Activated naive CD8-positive, alpha-beta T cell treated with anti-CD3 and anti-CD28 coated beads, Interleukin-2, amount 10 ng/mL, durations not matched to agents 7 days and 5 days (primary cell): ENCODE measurements around the gene RPTOR. TPM values are rescaled to one million over a fixed set of nuclear protein-coding genes. Genes with fewer than 3 reads are reported as not detected.
"Not testable (repeated sequence)": the region's sequence is repeated elsewhere in the genome, so short reads cannot be mapped to it uniquely, and the experiment has no call there.

ENCODE experiments used
- ATAC-seq: fragments of 150-1000 bp; cut with Tn5 transposase; one replicate; pipeline ENCODE4 v1.10.0; 2021; ENCODE audit warnings: low read depth, moderate library complexity
- POLR2A ChIA-PET: fragments of 350-600 bp; sonication (Branson Sonifier 250); formaldehyde crosslinking; loops from one replicate; lab custom pipeline; 2021; ENCODE audit warnings: antibody characterized with exemption; lab: Charles Lee
- DNase-seq: peaks from one replicate; pipeline ENCODE4 v3.0.0; 2021
- H3K27ac Mint-ChIP-seq: one replicate; pipeline ENCODE4 v1.8.0; 2022; ENCODE audit warnings: mild to moderate bottlenecking, mixed read lengths
- H3K27me3 Mint-ChIP-seq: one replicate; pipeline ENCODE4 v1.8.0; 2022; ENCODE audit warnings: mild to moderate bottlenecking, moderate library complexity, mixed read lengths
- H3K36me3 Mint-ChIP-seq: one replicate; pipeline ENCODE4 v1.8.0; 2021; ENCODE audit warnings: mild to moderate bottlenecking, mixed read lengths
- H3K4me1 Mint-ChIP-seq: one replicate; pipeline ENCODE4 v1.8.0; 2021; ENCODE audit warnings: mixed read lengths
- H3K4me3 Mint-ChIP-seq: one replicate; pipeline ENCODE4 v1.8.0; 2022; ENCODE audit warnings: mild to moderate bottlenecking, moderate library complexity, mixed read lengths
- H3K9me3 Mint-ChIP-seq: one replicate; pipeline ENCODE4 v1.8.0; 2021; ENCODE audit warnings: mixed read lengths
- total RNA-seq, 2 experiments: library from RNA; stranded (reverse); gene quantifications; one replicate each; pipeline ENCODE4 v1.2.3, GENCODE V29; 2021

Gene RPTOR
- total RNA-seq, 2 experiments from 2014 or later = 43.2 to 43.8 TPM

GRCh38 chr17:80761110-80761871, 216.7 kb downstream of the RPTOR start:
- Mint-ChIP-seq H3K4me1 (peaks cover 66% of the 10 kb centered on the region), H3K4me3 (peak overlapping the region; percentile 76), H3K9me3 (no peaks in the 10 kb centered on the region), H3K36me3 (peaks cover 27% of the 10 kb centered on the region), H3K27me3 (no peaks in the 10 kb centered on the region), H3K27ac (peak overlapping the region; percentile 98)
- DNase-seq (no peak), ATAC-seq (peak; percentile 79)
- POLR2A ChIA-PET = interaction anchor here (0.9 to 2.9 kb wide), 5 partner anchors 9 to 71 kb away, joined by 3 to 17 read pairs (median 8); no protein-coding TSS in a partner anchor

GRCh38 chr17:80762076-80762475, 217.4 kb downstream of the RPTOR start:
- ATAC-seq (no peak), DNase-seq (no peak)
- Mint-ChIP-seq H3K4me1 (peaks cover 67% of the 10 kb centered on the region), H3K27ac (peak overlapping the region; percentile 98), H3K27me3 (no peaks in the 10 kb centered on the region), H3K36me3 (peaks cover 24% of the 10 kb centered on the region), H3K9me3 (no peaks in the 10 kb centered on the region), H3K4me3 (peak overlapping the region; percentile 76)
- POLR2A ChIA-PET = interaction anchor here (0.6 to 2.9 kb wide), 7 partner anchors 10 to 115 kb away, joined by 3 to 17 read pairs (median 4); no protein-coding TSS in a partner anchor

GRCh38 chr17:80763293-80763867, 218.7 kb downstream of the RPTOR start:
- peak overlapping the region; percentile 87 for H3K27ac Mint-ChIP-seq
- POLR2A ChIA-PET = interaction anchor here (1.7 to 2.9 kb wide), 5 partner anchors 11 to 114 kb away, joined by 4 to 17 read pairs (median 8); no protein-coding TSS in a partner anchor
- no peaks in the 10 kb centered on the region for H3K27me3 Mint-ChIP-seq
- H3K36me3 Mint-ChIP-seq = peaks cover 12% of the 10 kb centered on the region
- H3K4me3 Mint-ChIP-seq = peak overlapping the region; percentile 75
- ATAC-seq (peak; percentile 13), DNase-seq (no peak)
- H3K9me3 Mint-ChIP-seq = no peaks in the 10 kb centered on the region
- H3K4me1 Mint-ChIP-seq = peaks cover 63% of the 10 kb centered on the region

- H3K9me3 Mint-ChIP-seq, H3K27me3 Mint-ChIP-seq, DNase-seq, ATAC-seq: not testable (repeated sequence)
- H3K36me3 Mint-ChIP-seq = peaks cover 14% of the 10 kb centered on the region
- H3K4me3 Mint-ChIP-seq = peak overlapping the region; percentile 37
- POLR2A ChIA-PET = interaction anchor here (1.4 kb wide), 1 partner anchor 10 kb away, joined by 3 read pairs; no protein-coding TSS in a partner anchor
- H3K4me1 Mint-ChIP-seq = peaks cover 62% of the 10 kb centered on the region
- H3K27ac Mint-ChIP-seq = peak overlapping the region; percentile 77
Measured at GRCh38 chr17:80764627-80765145, 220.0 kb downstream of the RPTOR start.

GRCh38 chr17:80765241-80765961, 220.8 kb downstream of the RPTOR start:
- no peak for ATAC-seq
- POLR2A ChIA-PET = interaction anchor here (1.4 kb wide), 1 partner anchor 10 kb away, joined by 3 read pairs; no protein-coding TSS in a partner anchor
- Mint-ChIP-seq H3K4me1 (peaks cover 56% of the 10 kb centered on the region), H3K27ac (peak overlapping the region; percentile 77), H3K4me3 (peak overlapping the region; percentile 37), H3K27me3 (no peaks in the 10 kb centered on the region), H3K36me3 (peaks cover 14% of the 10 kb centered on the region), H3K9me3 (no peaks in the 10 kb centered on the region)
- no peak for DNase-seq

- no peak for ATAC-seq
- POLR2A ChIA-PET = interaction anchor here (1.4 kb wide), 1 partner anchor 9 kb away, joined by 3 read pairs; no protein-coding TSS in a partner anchor
- H3K27ac Mint-ChIP-seq = peak overlapping the region; percentile 77
- peaks cover 56% of the 10 kb centered on the region for H3K4me1 Mint-ChIP-seq
- H3K4me3 Mint-ChIP-seq = no peak overlapping the region
- H3K27me3 Mint-ChIP-seq = no peaks in the 10 kb centered on the region
- H3K9me3 Mint-ChIP-seq = no peaks in the 10 kb centered on the region
- H3K36me3 Mint-ChIP-seq = peaks cover 18% of the 10 kb centered on the region
- DNase-seq = no peak
Measured at GRCh38 chr17:80766290-80766855, 221.7 kb downstream of the RPTOR start.

- peaks cover 14% of the 10 kb centered on the region for H3K36me3 Mint-ChIP-seq
- H3K4me1 Mint-ChIP-seq = peaks cover 50% of the 10 kb centered on the region
- H3K27ac Mint-ChIP-seq = no peak overlapping the region
- DNase-seq (no peak), ATAC-seq (no peak)
- H3K4me3 Mint-ChIP-seq = no peak overlapping the region
- POLR2A ChIA-PET = no interaction called here
- no peaks in the 10 kb centered on the region for H3K27me3 Mint-ChIP-seq
- H3K9me3 Mint-ChIP-seq = no peaks in the 10 kb centered on the region
Measured at GRCh38 chr17:80768389-80768788, 223.8 kb downstream of the RPTOR start.

GRCh38 chr17:80768936-80769335, 224.3 kb downstream of the RPTOR start:
- peaks cover 51% of the 10 kb centered on the region for H3K4me1 Mint-ChIP-seq
- ATAC-seq (no peak), DNase-seq (no peak)
- H3K4me3 Mint-ChIP-seq = no peak overlapping the region
- POLR2A ChIA-PET = no interaction called here
- H3K27ac Mint-ChIP-seq = no peak overlapping the region
- no peaks in the 10 kb centered on the region for H3K27me3 Mint-ChIP-seq
- H3K9me3 Mint-ChIP-seq = no peaks in the 10 kb centered on the region
- peaks cover 12% of the 10 kb centered on the region for H3K36me3 Mint-ChIP-seq

GRCh38 chr17:80769516-80769915, 224.9 kb downstream of the RPTOR start:
- H3K27me3 Mint-ChIP-seq = no peaks in the 10 kb centered on the region
- peaks cover 12% of the 10 kb centered on the region for H3K36me3 Mint-ChIP-seq
- peaks cover 55% of the 10 kb centered on the region for H3K4me1 Mint-ChIP-seq
- POLR2A ChIA-PET = no interaction called here
- ATAC-seq (no peak), DNase-seq (no peak)
- H3K27ac Mint-ChIP-seq = no peak overlapping the region
- no peak overlapping the region for H3K4me3 Mint-ChIP-seq
- no peaks in the 10 kb centered on the region for H3K9me3 Mint-ChIP-seq

- Mint-ChIP-seq H3K4me1 (peaks cover 56% of the 10 kb centered on the region), H3K9me3 (no peaks in the 10 kb centered on the region), H3K36me3 (peaks cover 12% of the 10 kb centered on the region), H3K4me3 (peak overlapping the region; percentile 1), H3K27me3 (no peaks in the 10 kb centered on the region), H3K27ac (peak overlapping the region; percentile 43)
- ATAC-seq (no peak), DNase-seq (no peak)
- POLR2A ChIA-PET = no interaction called here
Measured at GRCh38 chr17:80769936-80770625, 225.4 kb downstream of the RPTOR start.

GRCh38 chr17:80770881-80771611, 226.4 kb downstream of the RPTOR start:
- Mint-ChIP-seq H3K27ac (peak overlapping the region; percentile 43), H3K9me3 (no peaks in the 10 kb centered on the region), H3K4me3 (no peak overlapping the region), H3K27me3 (no peaks in the 10 kb centered on the region), H3K4me1 (peaks cover 53% of the 10 kb centered on the region), H3K36me3 (peaks cover 12% of the 10 kb centered on the region)
- ATAC-seq = no peak
- POLR2A ChIA-PET = interaction anchor here (0.8 to 1.0 kb wide), 2 partner anchors 12 kb away, joined by 3 read pairs; no protein-coding TSS in a partner anchor
- DNase-seq = no peak

- no peak overlapping the region for H3K4me3 Mint-ChIP-seq
- POLR2A ChIA-PET = interaction anchor here (0.8 to 1.0 kb wide), 2 partner anchors 11 to 13 kb away, joined by 3 read pairs; no protein-coding TSS in a partner anchor
- no peaks in the 10 kb centered on the region for H3K9me3 Mint-ChIP-seq
- ATAC-seq = no peak
- peaks cover 55% of the 10 kb centered on the region for H3K4me1 Mint-ChIP-seq
- H3K27ac Mint-ChIP-seq = peak overlapping the region; percentile 43
- no peaks in the 10 kb centered on the region for H3K27me3 Mint-ChIP-seq
- H3K36me3 Mint-ChIP-seq = peaks cover 14% of the 10 kb centered on the region
- DNase-seq = no peak
Measured at GRCh38 chr17:80771612-80772005, 227.0 kb downstream of the RPTOR start.
